DND-41 (cell line): Measurements from ENCODE around the gene TUBB2A.
A peak's percentile ranks its signal among the peaks of the same experiment; 100 is the strongest.
"Not testable (repeated sequence)": the region's sequence is repeated elsewhere in the genome, so short reads cannot be mapped to it uniquely, and the experiment has no call there.

ENCODE experiments used
- ATAC-seq: fragments of 200-7000 bp; cut with Tn5 transposase; 3 replicates; pipeline ENCODE4 v1.9.1; 2021; ENCODE audit warnings: low read depth; ENCODE audit not compliant: insufficient read depth
- DNase-seq: peaks from one replicate; pipeline ENCODE4 v3.0.0-alpha.2; 2020
- H2AFZ ChIP-seq: 2 replicates; pipeline ENCODE4 v1.6.0; 2012; ENCODE audit warnings: low read depth, low read length
- H3K27ac ChIP-seq: 2 replicates; pipeline ENCODE4 v1.5.1; 2012; ENCODE audit warnings: low read length, inconsistent platforms
- H3K27me3 ChIP-seq: fragments of 200-600 bp; sonication (generic); 2 replicates; pipeline ENCODE4 v1.6.0; 2012; ENCODE audit warnings: low read length, mild to moderate bottlenecking, inconsistent platforms; ENCODE audit not compliant: insufficient read depth, poor library complexity
- H3K36me3 ChIP-seq: 2 replicates; pipeline ENCODE4 v1.5.1; 2012; ENCODE audit warnings: low read length, inconsistent platforms; ENCODE audit not compliant: insufficient read depth
- H3K4me1 ChIP-seq: 2 replicates; pipeline ENCODE4 v1.5.1; 2012; ENCODE audit warnings: mild to moderate bottlenecking, low read length; ENCODE audit not compliant: insufficient read depth
- H3K4me2 ChIP-seq: 2 replicates; pipeline ENCODE4 v1.6.0; 2012; ENCODE audit warnings: mild to moderate bottlenecking, moderate library complexity, low read length, inconsistent platforms; ENCODE audit not compliant: insufficient read depth
- H3K4me3 ChIP-seq, 2 experiments: fragments of 200-600 bp in 1 of 2; shearing (Covaris generic) in 1 of 2; 2 replicates each; pipeline ENCODE4 v1.5.1; 2012 to 2016; ENCODE audit warnings: inconsistent platforms in 2 of 2, low read length in 2 of 2, mild to moderate bottlenecking in 2 of 2, low read depth in 1 of 2, moderate library complexity in 1 of 2
- H3K79me2 ChIP-seq: 2 replicates; pipeline ENCODE4 v1.6.0; 2012; ENCODE audit warnings: low read length, inconsistent platforms; ENCODE audit not compliant: insufficient read depth
- H3K9ac ChIP-seq: 2 replicates; pipeline ENCODE4 v1.6.0; 2012; ENCODE audit warnings: low read depth, mild to moderate bottlenecking, inconsistent platforms, low read length, moderate library complexity
- H3K9me3 ChIP-seq: 2 replicates; pipeline ENCODE4 v1.5.1; 2012; ENCODE audit warnings: low read length, moderate library complexity, mild to moderate bottlenecking, inconsistent platforms; ENCODE audit not compliant: insufficient read depth, severe bottlenecking
- H4K20me1 ChIP-seq: 2 replicates; pipeline ENCODE4 v1.6.0; 2012; ENCODE audit warnings: low read length; ENCODE audit not compliant: insufficient read depth
- CTCF ChIP-seq: IDR thresholded peaks from 2 replicates; pipeline ENCODE4 v1.5.1; 2012; ENCODE audit warnings: borderline replicate concordance, low read length, moderate library complexity, mild to moderate bottlenecking; ENCODE audit not compliant: poor library complexity, severe bottlenecking; ENCODE audit errors: extremely low read depth
- EZH2 ChIP-seq: IDR thresholded peaks from 3 replicates; pipeline ENCODE4 v1.6.1; 2012; ENCODE audit warnings: borderline replicate concordance, low read depth, mild to moderate bottlenecking, moderate library complexity, low read length, inconsistent platforms; ENCODE audit not compliant: severe bottlenecking

TUBB2A gene

GRCh38 chr6:3188262-3188661 is 30.9 kb upstream of the TUBB2A start:
- Histone ChIP-seq H3K9ac (no peak overlapping the region), H3K36me3 (no peaks in the 10 kb centered on the region), H3K4me2 (no peak overlapping the region), H3K27ac (no peak overlapping the region), H3K79me2 (no peaks in the 10 kb centered on the region), H3K9me3 (no peaks in the 10 kb centered on the region), H4K20me1 (no peaks in the 10 kb centered on the region), H3K4me3 (no peak overlapping the region), H3K4me1 (no peaks in the 10 kb centered on the region), H2AFZ (no peak overlapping the region), H3K27me3 (peaks cover 24% of the 10 kb centered on the region)
- no peak for DNase-seq
- TF ChIP-seq EZH2, result no peak
- no peak for TF ChIP-seq CTCF
- no peak for ATAC-seq

GRCh38 chr6:3186974-3187382 is 29.6 kb upstream of the TUBB2A start:
- Histone ChIP-seq H3K4me1 (no peaks in the 10 kb centered on the region), H4K20me1 (no peaks in the 10 kb centered on the region), H3K9me3 (no peaks in the 10 kb centered on the region), H3K36me3 (no peaks in the 10 kb centered on the region), H3K27me3 (peaks cover 24% of the 10 kb centered on the region), H3K4me2 (no peak overlapping the region), H3K4me3 (no peak overlapping the region), H3K9ac (no peak overlapping the region), H3K27ac (no peak overlapping the region), H3K79me2 (no peaks in the 10 kb centered on the region), H2AFZ (no peak overlapping the region)
- DNase-seq, result no peak
- ATAC-seq, result no peak
- TF ChIP-seq CTCF (no peak), EZH2 (no peak)

- Histone ChIP-seq H4K20me1 (no peaks in the 10 kb centered on the region), H2AFZ (no peak overlapping the region), H3K27me3 (peaks cover 19% of the 10 kb centered on the region), H3K27ac (no peak overlapping the region), H3K79me2 (no peaks in the 10 kb centered on the region), H3K9ac (no peak overlapping the region), H3K4me2 (no peak overlapping the region), H3K9me3 (no peaks in the 10 kb centered on the region), H3K36me3 (no peaks in the 10 kb centered on the region), H3K4me3 (no peak overlapping the region), H3K4me1 (no peaks in the 10 kb centered on the region)
- ATAC-seq, result no peak
- no peak for DNase-seq
- TF ChIP-seq CTCF (no peak), EZH2 (no peak)
Measured at GRCh38 chr6:3183066-3183465, 25.7 kb upstream of the TUBB2A start.

- Histone ChIP-seq H3K27me3 (peaks cover 12% of the 10 kb centered on the region), H4K20me1 (no peaks in the 10 kb centered on the region), H3K4me2 (no peak overlapping the region), H3K27ac (no peak overlapping the region), H3K9ac (no peak overlapping the region), H2AFZ (no peak overlapping the region), H3K36me3 (no peaks in the 10 kb centered on the region), H3K79me2 (no peaks in the 10 kb centered on the region), H3K4me1 (no peaks in the 10 kb centered on the region), H3K4me3 (no peak overlapping the region), H3K9me3 (no peaks in the 10 kb centered on the region)
- ATAC-seq, result no peak
- DNase-seq, result no peak
- TF ChIP-seq CTCF (no peak), EZH2 (no peak)
Measured at GRCh38 chr6:3181105-3181504, 23.8 kb upstream of the TUBB2A start.

GRCh38 chr6:3179945-3180344 is 22.6 kb upstream of the TUBB2A start:
- not testable (repeated sequence) for DNase-seq, H3K27ac ChIP-seq, H4K20me1 ChIP-seq, H3K4me3 ChIP-seq, H3K36me3 ChIP-seq, H3K9me3 ChIP-seq, H3K79me2 ChIP-seq, H3K9ac ChIP-seq, H3K27me3 ChIP-seq, H3K4me1 ChIP-seq, H3K4me2 ChIP-seq, H2AFZ ChIP-seq
- ATAC-seq, result peak; percentile 56; the same call in 2 of the 3 replicates
